H9 (cell line): Measurements from ENCODE around the gene LSM11. TPM values are rescaled to one million over a fixed set of nuclear protein-coding genes. Genes with fewer than 3 reads are reported as not detected.

Experiments
- DNase-seq: peaks from one replicate; pipeline ENCODE4 v3.0.0-alpha.2; 2017
- H2AFZ ChIP-seq: one replicate; pipeline ENCODE4 v1.6.1; 2013; ENCODE audit warnings: mild to moderate bottlenecking, low read length, control low read depth, moderate library complexity
- H2AK5ac ChIP-seq: 2 replicates; pipeline ENCODE4 v1.6.1; 2013; ENCODE audit warnings: low read length, control low read depth, mixed read lengths; ENCODE audit not compliant: insufficient read length
- H2BK120ac ChIP-seq: one replicate; pipeline ENCODE4 v1.6.1; 2013; ENCODE audit warnings: low read depth, mild to moderate bottlenecking, low read length, control low read depth, inconsistent platforms; ENCODE audit not compliant: poor library complexity, severe bottlenecking
- H2BK12ac ChIP-seq: 2 replicates; pipeline ENCODE4 v1.6.1; 2013; ENCODE audit warnings: low read length, control low read depth, mixed read lengths, low read depth; ENCODE audit not compliant: insufficient read length
- H2BK15ac ChIP-seq: 2 replicates; pipeline ENCODE4 v1.6.1; 2013; ENCODE audit warnings: low read depth, low read length, control low read depth
- H2BK20ac ChIP-seq: one replicate; pipeline ENCODE4 v1.6.1; 2013; ENCODE audit warnings: low read depth, mild to moderate bottlenecking, low read length, control low read depth, inconsistent platforms; ENCODE audit not compliant: poor library complexity, severe bottlenecking
- H2BK5ac ChIP-seq: 2 replicates; pipeline ENCODE4 v1.6.1; 2013; ENCODE audit warnings: low read length, control low read depth, mixed read lengths; ENCODE audit not compliant: insufficient read length
- H3K14ac ChIP-seq: 2 replicates; pipeline ENCODE4 v1.6.1; 2013; ENCODE audit warnings: low read length, control low read depth; ENCODE audit not compliant: insufficient read depth
- H3K18ac ChIP-seq: 2 replicates; pipeline ENCODE4 v1.6.1; 2013; ENCODE audit warnings: low read depth, mild to moderate bottlenecking, mixed read lengths, low read length, control low read depth; ENCODE audit not compliant: insufficient read length
- H3K23ac ChIP-seq: 2 replicates; pipeline ENCODE4 v1.6.1; 2013; ENCODE audit warnings: low read length, control low read depth, mixed read lengths, low read depth; ENCODE audit not compliant: insufficient read length
- H3K23me2 ChIP-seq: 2 replicates; pipeline ENCODE4 v1.6.1; 2013; ENCODE audit warnings: low read depth, mild to moderate bottlenecking, mixed read lengths, low read length, control low read depth; ENCODE audit not compliant: insufficient read length, poor library complexity, severe bottlenecking
- H3K27ac ChIP-seq: 2 replicates; pipeline ENCODE4 v1.5.1; 2013; ENCODE audit warnings: low read length, control low read depth, mixed read lengths, low read depth; ENCODE audit not compliant: insufficient read length
- H3K27me3 ChIP-seq: 2 replicates; pipeline ENCODE4 v1.6.1; 2013; ENCODE audit warnings: low read length, control low read depth, inconsistent platforms; ENCODE audit not compliant: insufficient read depth
- H3K4ac ChIP-seq: 2 replicates; pipeline ENCODE4 v1.6.1; 2013; ENCODE audit warnings: low read depth, mild to moderate bottlenecking, control low read depth, inconsistent platforms, low read length, moderate library complexity
- H3K4me1 ChIP-seq: 2 replicates; pipeline ENCODE4 v1.6.1; 2013; ENCODE audit warnings: low read length, control low read depth, inconsistent platforms; ENCODE audit not compliant: insufficient read depth
- H3K4me2 ChIP-seq: 2 replicates; pipeline ENCODE4 v1.6.1; 2013; ENCODE audit warnings: low read length, control low read depth, mixed read lengths; ENCODE audit not compliant: insufficient read length, insufficient read depth
- H3K56ac ChIP-seq: 2 replicates; pipeline ENCODE4 v1.6.1; 2013; ENCODE audit warnings: low read depth, mild to moderate bottlenecking, mixed read lengths, low read length, control low read depth; ENCODE audit not compliant: insufficient read length
- H3K79me1 ChIP-seq: 2 replicates; pipeline ENCODE4 v1.6.1; 2013; ENCODE audit warnings: low read depth, mild to moderate bottlenecking, moderate library complexity, low read length, control low read depth, inconsistent platforms; ENCODE audit not compliant: insufficient read depth, poor library complexity, severe bottlenecking
- H3K79me2 ChIP-seq: 2 replicates; pipeline ENCODE4 v1.6.1; 2013; ENCODE audit warnings: low read length, control low read depth, inconsistent platforms; ENCODE audit not compliant: insufficient read depth
- H3K9ac ChIP-seq: 2 replicates; pipeline ENCODE4 v1.6.1; 2013; ENCODE audit warnings: low read length, control low read depth, mixed read lengths; ENCODE audit not compliant: insufficient read length; ENCODE audit errors: extremely low read depth
- H3K9me3 ChIP-seq: one replicate; pipeline ENCODE4 v1.6.1; 2013; ENCODE audit warnings: low read depth, low read length, inconsistent platforms; ENCODE audit not compliant: control insufficient read depth
- H3T11ph ChIP-seq: one replicate; pipeline ENCODE4 v1.6.1; 2013; ENCODE audit warnings: mild to moderate bottlenecking, low read length, control low read depth, inconsistent platforms
- H4K20me1 ChIP-seq: one replicate; pipeline ENCODE4 v1.6.1; 2013; ENCODE audit not compliant: control insufficient read depth, insufficient read length, insufficient read depth
- H4K5ac ChIP-seq: 2 replicates; pipeline ENCODE4 v1.6.1; 2013; ENCODE audit warnings: low read depth, mild to moderate bottlenecking, mixed read lengths, low read length, control low read depth; ENCODE audit not compliant: insufficient read length
- H4K8ac ChIP-seq: replicated peaks from 2 replicates; pipeline ENCODE4 v1.6.1; 2013; ENCODE audit warnings: low read length, control low read depth, mixed read lengths, low read depth; ENCODE audit not compliant: insufficient read length
- H4K91ac ChIP-seq: 2 replicates; pipeline ENCODE4 v1.6.1; 2013; ENCODE audit warnings: low read depth, mild to moderate bottlenecking, moderate library complexity, mixed read lengths, low read length, control low read depth; ENCODE audit not compliant: insufficient read length
- H3K27ac Mint-ChIP-seq, 3 experiments: 2 replicates in 2 of 3; 3 replicates in 1 of 3; pipeline ENCODE4 v1.8.0; 2020 to 2021; ENCODE audit warnings: mixed read lengths in 3 of 3, mild to moderate bottlenecking in 1 of 3, moderate library complexity in 1 of 3
- H3K27me3 Mint-ChIP-seq: 2 replicates; pipeline ENCODE4 v1.8.0; 2021; ENCODE audit warnings: low read depth, mild to moderate bottlenecking, moderate library complexity, mixed read lengths
- H3K36me3 Mint-ChIP-seq, 3 experiments: 2 replicates in 2 of 3; 3 replicates in 1 of 3; pipeline ENCODE4 v1.8.0; 2020 to 2021; ENCODE audit warnings: low read depth in 3 of 3, mixed read lengths in 3 of 3; ENCODE audit not compliant: insufficient read depth in 1 of 3
- H3K4me1 Mint-ChIP-seq, 2 experiments: 2 replicates each; pipeline ENCODE4 v1.8.0; 2020; ENCODE audit warnings: mixed read lengths in 2 of 2
- H3K4me3 Mint-ChIP-seq, 2 experiments: 2 replicates in 1 of 2; 3 replicates in 1 of 2; pipeline ENCODE4 v1.8.0; 2020 to 2021; ENCODE audit warnings: mild to moderate bottlenecking in 2 of 2, mixed read lengths in 2 of 2, moderate library complexity in 1 of 2
- H3K9me3 Mint-ChIP-seq, 2 experiments: 2 replicates in 1 of 2; 3 replicates in 1 of 2; pipeline ENCODE4 v1.8.0; 2020; ENCODE audit warnings: mild to moderate bottlenecking in 2 of 2, mixed read lengths in 2 of 2, moderate library complexity in 1 of 2
- WGBS: extraction: QIAGEN DNeasy Blood & Tissue Kit; methylation state at CpG from one replicate; pipeline ENCODE4 v1.1.7; 2013; ENCODE audit warnings: missing lambda C conversion rate, low lambda C conversion rate, mixed read lengths; ENCODE audit not compliant: insufficient read length; ENCODE audit errors: extremely low coverage; 5-methylcytosine and 5-hydroxymethylcytosine counted together
- total RNA-seq: library from RNA; stranded (reverse); gene quantifications from 2 replicates; pipeline ENCODE4 v1.2.1, GENCODE V29; 2021
- TF ChIP-seq, protein P1 (sequence below): fragments of 200-600 bp; sonication (generic); conservative IDR thresholded peaks from 3 replicates; pipeline ENCODE4 v1.8.0; 2021; ENCODE audit warnings: antibody characterized with exemption, mild to moderate bottlenecking

LSM11 gene
- total RNA-seq, 1 experiment from 2014 or later, result 4.7 TPM

DNA sequence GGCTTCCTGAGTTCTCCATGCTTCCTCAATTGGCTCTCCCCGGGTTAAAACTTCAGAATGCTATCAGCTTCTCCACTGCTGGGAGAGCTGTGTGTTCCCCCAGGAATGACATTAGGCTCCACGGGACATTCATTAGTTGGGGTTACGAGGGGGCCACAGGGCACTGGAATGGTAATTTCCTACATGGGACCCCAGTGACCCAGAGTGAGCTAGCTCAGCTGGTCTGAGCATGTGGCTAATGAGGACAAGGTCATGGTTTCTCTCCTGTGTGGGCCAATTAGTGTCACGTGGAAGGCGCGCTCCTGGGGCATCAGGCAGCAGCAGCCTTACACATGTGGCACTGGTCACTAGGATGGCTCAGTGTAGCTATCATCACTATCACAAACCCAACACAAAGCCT, 21.0 kb downstream of the LSM11 start:
- Histone ChIP-seq H3K4me2 (no peak overlapping the region), H2BK15ac (no peak overlapping the region), H3K14ac (no peak overlapping the region; the same call in 1 of the 2 replicates), H2BK120ac (no peak overlapping the region), H4K8ac (no peak overlapping the region), H3K79me1 (no peaks in the 10 kb centered on the region), H3T11ph (no peak overlapping the region), H3K56ac (no peak overlapping the region), H4K91ac (no peak overlapping the region), H3K9me3 (no peaks in the 10 kb centered on the region), H2AFZ (no peak overlapping the region), H3K23ac (no peak overlapping the region), H2BK5ac (no peak overlapping the region), H3K9ac (no peak overlapping the region), H3K4me1 (no peaks in the 10 kb centered on the region), H3K18ac (no peak overlapping the region), H2BK20ac (no peak overlapping the region), H3K27ac (no peak overlapping the region), H3K4ac (no peak overlapping the region), H3K23me2 (no peaks in the 10 kb centered on the region), H3K79me2 (no peaks in the 10 kb centered on the region), H4K20me1 (no peaks in the 10 kb centered on the region), H2BK12ac (no peak overlapping the region), H2AK5ac (no peak overlapping the region), H4K5ac (no peak overlapping the region), H3K27me3 (no peaks in the 10 kb centered on the region)
- Mint-ChIP-seq H3K9me3 (no peaks in the 10 kb centered on the region), H3K36me3 (no peaks in the 10 kb centered on the region), H3K4me1 (0 out of 4 replicates have a peak, but pooled peaks cover 0 to 4% of the 10 kb centered on the region in 2 experiments), H3K27me3 (no peaks in the 10 kb centered on the region), H3K27ac (no peak overlapping the region), H3K4me3 (no peak overlapping the region)
- no peak for DNase-seq
- no CpG with 5 or more reads among the region's 6 CpGs for WGBS
- TF ChIP-seq, protein P1, sequence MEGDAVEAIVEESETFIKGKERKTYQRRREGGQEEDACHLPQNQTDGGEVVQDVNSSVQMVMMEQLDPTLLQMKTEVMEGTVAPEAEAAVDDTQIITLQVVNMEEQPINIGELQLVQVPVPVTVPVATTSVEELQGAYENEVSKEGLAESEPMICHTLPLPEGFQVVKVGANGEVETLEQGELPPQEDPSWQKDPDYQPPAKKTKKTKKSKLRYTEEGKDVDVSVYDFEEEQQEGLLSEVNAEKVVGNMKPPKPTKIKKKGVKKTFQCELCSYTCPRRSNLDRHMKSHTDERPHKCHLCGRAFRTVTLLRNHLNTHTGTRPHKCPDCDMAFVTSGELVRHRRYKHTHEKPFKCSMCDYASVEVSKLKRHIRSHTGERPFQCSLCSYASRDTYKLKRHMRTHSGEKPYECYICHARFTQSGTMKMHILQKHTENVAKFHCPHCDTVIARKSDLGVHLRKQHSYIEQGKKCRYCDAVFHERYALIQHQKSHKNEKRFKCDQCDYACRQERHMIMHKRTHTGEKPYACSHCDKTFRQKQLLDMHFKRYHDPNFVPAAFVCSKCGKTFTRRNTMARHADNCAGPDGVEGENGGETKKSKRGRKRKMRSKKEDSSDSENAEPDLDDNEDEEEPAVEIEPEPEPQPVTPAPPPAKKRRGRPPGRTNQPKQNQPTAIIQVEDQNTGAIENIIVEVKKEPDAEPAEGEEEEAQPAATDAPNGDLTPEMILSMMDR, result no peak
